SKM-1 (cell line): ENCODE data around the gene SAE1.
A peak's percentile ranks its signal among the peaks of the same experiment; 100 is the strongest.

Source experiments
- DNase-seq: peaks from one replicate; lab custom pipeline; 2025; ENCODE audit not compliant: unreplicated experiment; lab: John Stamatoyannopoulos, UW

Gene SAE1

GRCh38 chr19:47209319-47210179 lies 78.9 kb downstream of the SAE1 start:
- DNase-seq, result no peak

GRCh38 chr19:47210180-47210490 lies 79.5 kb downstream of the SAE1 start:
- no peak for DNase-seq

GRCh38 chr19:47210689-47211316 lies 80.2 kb downstream of the SAE1 start:
- DNase-seq, result peak; percentile 1

- DNase-seq, result no peak
Observed at GRCh38 chr19:47215581-47215980, 84.9 kb downstream of the SAE1 start.

GRCh38 chr19:47221080-47221841 lies 90.6 kb downstream of the SAE1 start:
- DNase-seq, result no peak

- no peak for DNase-seq
Observed at GRCh38 chr19:47221890-47222289, 91.3 kb downstream of the SAE1 start.

GRCh38 chr19:47225746-47226425 lies 95.3 kb downstream of the SAE1 start:
- DNase-seq, result peak; percentile 19

GRCh38 chr19:47226426-47227351 lies 96.1 kb downstream of the SAE1 start:
- peak; percentile 45 for DNase-seq

- peak; percentile 55 for DNase-seq
Observed at GRCh38 chr19:47227352-47228167, 96.9 kb downstream of the SAE1 start.

- no peak for DNase-seq
Observed at GRCh38 chr19:47228168-47228936, 97.7 kb downstream of the SAE1 start.

- DNase-seq, result no peak
Observed at GRCh38 chr19:47228937-47229675, 98.5 kb downstream of the SAE1 start.

GRCh38 chr19:47229676-47230053 lies 99.0 kb downstream of the SAE1 start:
- DNase-seq, result no peak

- no peak for DNase-seq
Observed at GRCh38 chr19:47230054-47230920, 99.7 kb downstream of the SAE1 start.

GRCh38 chr19:47230921-47231214 lies 100.2 kb downstream of the SAE1 start, which contains the start of gene BBC3:
TSS of gene BBC3 (minus strand) at chr19:47231199. CDS start at chr19:47228431, 2,768 bp downstream.
- DNase-seq, result no peak

GRCh38 chr19:47231215-47232054 lies 100.8 kb downstream of the SAE1 start:
- peak; percentile 6 for DNase-seq
